Stimulated activated CD8-positive, alpha-beta memory T cell treated with anti-CD3 and anti-CD28 coated beads, Interleukin-12 subunit alpha, Interleukin-12 subunit beta, amount 100 ng/mL, for 24 hours (primary cell): ENCODE data around the gene ELMOD3.
"Not testable (repeated sequence)": the region's sequence is repeated elsewhere in the genome, so short reads cannot be mapped to it uniquely, and the experiment has no call there.

ENCODE experiments used
- DNase-seq: peaks from one replicate; pipeline ENCODE4 v3.0.0-alpha.2; 2020; ENCODE audit errors: extremely low read depth

Gene ELMOD3

GRCh38 chr2:85329181-85329651 lies 25.4 kb upstream of the ELMOD3 start:
- DNase-seq: no peak

GRCh38 chr2:85329701-85330100 lies 24.9 kb upstream of the ELMOD3 start:
- not testable (repeated sequence) for DNase-seq

DNA sequence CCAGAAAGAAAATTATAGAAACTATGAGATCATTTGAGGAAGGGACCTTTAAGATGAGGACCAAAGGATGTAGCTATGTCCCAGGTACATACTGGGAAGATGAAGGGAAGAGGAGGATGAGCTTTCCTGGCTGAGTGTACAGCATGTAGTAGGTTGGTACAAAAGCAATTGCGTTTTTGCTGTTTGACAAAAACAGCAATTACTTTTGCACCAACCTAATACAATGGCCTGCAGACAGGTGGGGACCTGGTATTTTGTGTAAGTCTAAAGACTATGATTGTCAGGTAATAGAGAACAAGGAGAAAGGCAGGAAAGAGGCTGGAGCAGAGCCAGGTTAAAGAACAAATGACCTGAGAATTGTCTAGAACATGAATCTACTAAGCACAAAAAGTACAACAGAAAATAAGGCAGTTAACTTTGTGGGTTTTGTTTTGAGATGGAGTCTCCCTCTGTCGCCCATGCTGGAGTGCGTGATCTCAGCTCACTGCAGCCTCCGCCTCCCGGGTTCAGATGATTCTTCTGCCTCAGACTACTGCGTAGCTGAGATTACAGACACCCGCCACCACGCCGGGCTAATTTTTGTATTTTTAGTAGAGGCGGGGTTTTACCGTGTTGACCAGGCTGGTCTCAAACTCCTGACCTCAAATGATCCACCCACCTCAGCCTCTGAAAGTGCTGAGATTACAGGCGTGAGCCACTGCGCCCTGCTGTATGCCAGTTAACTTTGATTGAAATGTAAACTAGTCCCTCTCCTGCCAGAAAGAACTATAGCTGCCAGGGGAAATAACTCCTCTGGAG lies 23.5 kb upstream of the ELMOD3 start:
- no peak for DNase-seq

- not testable (repeated sequence) for DNase-seq
Measured at GRCh38 chr2:85333877-85334276, 20.7 kb upstream of the ELMOD3 start.

GRCh38 chr2:85334928-85335327 lies 19.6 kb upstream of the ELMOD3 start:
- no peak for DNase-seq

GRCh38 chr2:85340034-85340892 lies 14.3 kb upstream of the ELMOD3 start:
- DNase-seq: no peak

- DNase-seq: no peak
Measured at GRCh38 chr2:85341269-85342029, 13.1 kb upstream of the ELMOD3 start.

DNA sequence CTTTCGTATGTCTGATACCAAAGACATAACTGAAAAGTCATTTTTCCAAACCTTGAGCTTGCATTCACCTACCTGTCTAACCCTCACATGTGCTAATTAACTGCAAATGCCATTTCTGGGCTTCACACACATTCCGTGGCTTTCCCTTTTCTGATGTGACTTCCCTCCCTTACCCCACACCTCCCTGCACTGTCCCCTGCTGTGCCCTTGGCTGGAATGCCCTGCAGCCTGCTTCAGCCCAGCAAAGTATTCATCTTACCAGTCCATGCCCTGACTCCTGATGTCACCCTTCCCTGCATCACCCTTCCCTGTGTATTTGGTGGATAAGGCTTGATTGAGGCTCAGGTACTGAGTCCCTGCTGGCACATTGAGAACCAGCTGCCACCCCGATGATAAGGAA lies 12.4 kb upstream of the ELMOD3 start:
- DNase-seq: no peak

DNA sequence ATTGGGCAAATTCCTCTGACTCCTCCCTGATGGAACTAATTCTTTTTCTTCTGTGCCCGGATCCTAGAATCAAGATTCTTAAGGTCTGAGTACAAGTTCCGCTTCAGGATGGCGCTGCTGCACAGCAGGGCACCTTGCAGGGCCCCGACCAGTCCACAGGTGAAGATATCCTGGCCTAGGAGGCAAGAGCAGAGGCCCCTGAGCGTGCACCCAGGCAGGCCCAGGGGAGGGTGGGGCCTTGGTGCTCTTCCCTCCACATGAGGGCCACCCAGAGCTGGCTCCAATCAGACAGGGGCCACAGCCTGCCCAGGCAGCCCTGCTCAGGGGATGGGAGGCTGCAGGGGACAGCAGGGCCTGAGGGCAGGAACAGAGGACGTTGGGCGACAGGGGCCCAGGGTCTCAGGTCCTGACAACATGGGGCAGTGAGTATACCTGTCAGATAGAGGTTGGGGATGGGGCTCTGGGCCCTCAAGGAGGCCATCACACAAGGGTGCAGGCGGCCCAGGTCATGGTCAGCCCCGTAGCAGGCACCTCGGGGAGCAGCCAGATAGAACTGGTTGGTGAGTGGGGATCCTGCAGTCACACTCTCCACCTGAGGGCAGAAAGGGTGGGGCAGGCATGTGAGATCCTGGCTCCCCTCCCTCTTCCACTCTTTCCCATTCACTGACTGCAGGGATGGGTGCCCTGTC lies 11.2 kb upstream of the ELMOD3 start:
- DNase-seq: not testable (repeated sequence)

DNA sequence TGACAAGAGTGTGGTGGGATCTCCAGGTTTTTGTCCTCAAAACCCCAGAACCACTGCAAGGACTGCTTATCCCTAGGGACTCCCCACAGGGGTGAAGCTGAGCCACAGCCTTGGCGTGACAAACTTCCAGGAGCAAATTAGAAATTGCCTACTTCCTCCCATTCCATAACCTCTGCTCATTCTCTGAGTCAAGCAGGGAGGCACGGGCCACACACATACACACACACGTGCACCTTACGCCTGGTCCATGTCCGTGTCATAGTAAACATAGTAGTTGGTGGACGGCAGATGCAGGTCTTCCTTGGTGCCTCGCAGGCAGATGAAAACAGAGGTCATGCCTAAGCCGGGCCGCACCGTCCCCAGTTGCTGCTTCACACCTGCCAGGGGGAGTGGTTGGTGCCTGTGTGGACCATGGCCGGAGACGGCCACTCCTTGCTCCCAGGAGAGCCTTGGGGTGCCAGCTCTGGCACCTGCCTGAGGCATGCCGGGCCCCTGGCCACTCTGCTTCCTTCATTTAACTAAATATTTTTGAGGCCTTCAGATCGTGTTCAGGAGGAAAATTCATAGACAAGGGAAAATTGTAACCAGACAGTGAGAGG lies 10.1 kb upstream of the ELMOD3 start:
- DNase-seq: no peak

DNA sequence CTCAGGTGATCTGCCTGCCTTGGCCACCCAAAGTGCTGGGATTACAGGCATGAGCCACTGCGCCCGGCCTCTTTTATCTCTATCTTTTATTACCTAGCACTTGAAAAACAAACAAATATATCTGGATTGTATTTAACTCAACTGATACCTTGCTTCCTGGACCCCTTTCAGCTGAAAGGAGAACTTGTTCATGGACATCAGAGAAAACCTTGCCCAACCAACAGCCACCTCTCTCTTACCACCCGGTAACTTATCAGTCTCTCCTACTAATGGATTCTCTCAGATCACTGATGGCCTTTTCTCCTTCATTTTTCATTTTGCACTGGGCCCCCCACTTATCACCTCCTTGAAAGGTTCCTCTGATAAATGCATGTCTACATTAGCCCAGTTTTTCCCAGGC lies 7.0 kb upstream of the ELMOD3 start:
- DNase-seq: no peak

GRCh38 chr2:85353876-85354285 lies 688 bp upstream of the ELMOD3 start:
- DNase-seq: no peak

DNA sequence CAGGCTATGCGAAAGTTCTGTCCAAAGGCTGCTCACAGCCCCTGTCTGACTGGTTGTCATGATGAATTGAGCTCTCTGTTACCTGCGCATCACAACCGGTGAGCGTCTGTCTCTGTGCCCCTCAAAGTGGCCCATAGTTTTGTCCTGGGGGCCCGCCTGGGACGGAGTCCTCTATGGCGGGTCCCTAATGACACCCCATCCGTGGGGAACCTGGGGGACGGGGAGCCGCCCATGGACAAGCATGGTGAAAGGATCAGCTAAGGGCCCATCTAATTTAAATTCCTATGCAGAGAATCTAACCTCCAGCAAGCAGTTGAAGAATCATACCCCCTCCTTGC lies 473 bp downstream of the ELMOD3 start:
- DNase-seq: no peak

GRCh38 chr2:85355521-85355920 lies 952 bp downstream of the ELMOD3 start:
- DNase-seq: no peak

GRCh38 chr2:85356186-85356585 lies 1.6 kb downstream of the ELMOD3 start:
- DNase-seq: no peak

- no peak for DNase-seq
Measured at GRCh38 chr2:85357736-85358135, 3.2 kb downstream of the ELMOD3 start.

- DNase-seq: not testable (repeated sequence)
Measured at GRCh38 chr2:85362653-85363387, 8.3 kb downstream of the ELMOD3 start.

DNA sequence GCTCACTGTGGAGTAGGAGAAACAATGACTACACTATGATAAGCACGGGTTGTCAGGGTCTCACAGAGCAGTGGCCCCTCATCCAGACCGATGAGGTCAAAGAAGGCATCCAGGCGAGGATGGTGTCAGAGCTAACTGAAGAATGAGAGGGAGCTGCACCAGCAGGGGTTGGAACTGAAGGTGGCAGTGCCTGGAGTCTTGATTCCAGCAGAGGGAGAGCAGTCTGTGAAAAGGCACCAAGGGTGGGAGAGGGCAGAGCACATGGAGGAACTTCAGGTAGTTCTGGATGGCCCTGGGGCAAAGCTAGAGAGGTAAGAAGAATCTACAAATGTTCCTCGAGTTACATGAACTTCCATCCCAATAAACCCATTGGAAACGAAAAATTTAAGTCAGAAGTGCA lies 12.6 kb downstream of the ELMOD3 start:
- DNase-seq: no peak

DNA sequence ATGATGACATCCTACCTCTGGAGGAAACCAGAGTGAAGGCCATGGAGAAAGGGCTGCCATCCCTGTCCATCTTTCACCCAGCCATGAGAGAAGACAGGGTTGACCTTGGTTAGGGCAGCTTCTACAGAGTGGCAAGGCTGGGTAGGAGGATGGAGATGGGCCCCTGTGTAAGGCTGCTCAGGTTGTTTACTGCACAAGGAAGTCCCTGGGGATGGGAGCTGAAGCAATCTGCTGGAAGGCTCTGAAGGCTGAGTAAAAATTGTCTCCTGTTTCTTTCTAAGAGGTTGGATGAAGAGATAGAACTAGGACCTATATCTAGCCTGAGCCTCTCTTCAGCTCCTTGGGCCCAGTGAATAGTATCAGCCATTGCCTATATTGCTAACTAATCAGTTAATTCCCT lies 14.4 kb downstream of the ELMOD3 start:
- no peak for DNase-seq

- no peak for DNase-seq
Measured at GRCh38 chr2:85369500-85369899, 14.9 kb downstream of the ELMOD3 start.

GRCh38 chr2:85371045-85371444 lies 16.5 kb downstream of the ELMOD3 start:
- DNase-seq: no peak
